Stomach (tissue), 9 donors: ENCODE results near the gene RFT1. TPM values are rescaled to one million over a fixed set of nuclear protein-coding genes. Genes with fewer than 3 reads are reported as not detected.

ENCODE experiments used
- DNase-seq, 2 donors: peaks; one replicate each; pipeline versions ENCODE4 v3.0.0 to v3.0.0-alpha.2; 2013 to 2019
- H3K27ac ChIP-seq, 5 donors: fragments of 200-600 bp in 4 of 5; sonication (generic) in 4 of 5; one replicate each; pipeline ENCODE4 v1.5.1; 2013 to 2019; ENCODE audit warnings: mild to moderate bottlenecking in 1 of 5, moderate library complexity in 1 of 5
- H3K27me3 ChIP-seq, 3 donors: fragments of 200-600 bp; sonication (generic); one replicate each; pipeline ENCODE4 v1.5.1; 2017 to 2019; ENCODE audit warnings: mixed run types in 1 of 3
- H3K36me3 ChIP-seq, 4 donors: fragments of 200-600 bp; sonication (generic); 1 replicate in 3 of 4; 2 replicates in 1 of 4; pipeline ENCODE4 v1.5.1; 2016 to 2019
- H3K4me1 ChIP-seq, 4 donors: fragments of 200-600 bp; sonication (generic); one replicate each; pipeline ENCODE4 v1.5.1; 2016 to 2019
- H3K4me3 ChIP-seq, 4 donors: fragments of 200-600 bp; sonication (generic) in 3 of 4; one replicate each; pipeline ENCODE4 v1.5.1; 2016 to 2019; ENCODE audit warnings: mild to moderate bottlenecking in 1 of 4
- H3K9me3 ChIP-seq, 4 donors: fragments of 200-600 bp; sonication (generic); one replicate each; pipeline ENCODE4 v1.5.1; 2016 to 2019
- CTCF ChIP-seq, 7 experiments: fragments of 450-650 bp in 4 of 7; fragments of 200-600 bp in 3 of 7; sonication (generic) in 3 of 7; IDR thresholded peaks; one replicate each; pipeline ENCODE4 v1.5.1; 2016 to 2019; ENCODE audit warnings: antibody characterized with exemption in 7 of 7, control low read depth in 2 of 7, mild to moderate bottlenecking in 1 of 7
- EP300 ChIP-seq: sonication (generic); formaldehyde crosslinking; IDR thresholded peaks from one replicate; pipeline ENCODE4 v1.6.1; 2017; ENCODE audit warnings: antibody characterized with exemption
- POLR2A ChIP-seq, 4 donors: fragments of 450-650 bp; IDR thresholded peaks; one replicate each; pipeline ENCODE4 v1.6.1; 2016; ENCODE audit warnings: antibody characterized with exemption in 4 of 4, control low read depth in 2 of 4, mild to moderate bottlenecking in 1 of 4, moderate library complexity in 1 of 4
- POLR2AphosphoS5 ChIP-seq, 3 donors: sonication (generic); formaldehyde crosslinking; IDR thresholded peaks; one replicate each; pipeline ENCODE4 v1.6.1; 2016; ENCODE audit warnings: antibody characterized with exemption in 3 of 3
- WGBS, 5 donors: extraction: QIAGEN DNeasy Blood & Tissue Kit in 3 of 5; methylation state at CpG; one replicate each; pipeline versions ENCODE4 v1.1.5 to v1.1.7; 2013 to 2018; 5-methylcytosine and 5-hydroxymethylcytosine counted together
- intact Hi-C: fragments of 100-400 bp; cut with DNase I; formaldehyde crosslinking; loops from one replicate; pipeline ENCODE4 v1.15.1; 2023; ENCODE audit warnings: low total_unique reads
- polyA plus RNA-seq, 3 donors: library from polyadenylated mRNA; stranded (reverse); fragments of 200-250 nt; gene quantifications; one replicate each; pipeline ENCODE4 v1.2.3, GENCODE V29; 2013
- total RNA-seq, 5 donors: library from RNA; depleted of rRNA; stranded (reverse); fragments of >200 nt; gene quantifications; one replicate each; pipeline versions ENCODE4 v1.1.0 to v1.2.3, GENCODE V29; 2014 to 2016
- donor health status: healthy with polysubstance abuse.
- donor health status: Bipolar disorder and iron deficiency.
- donor health status: healthy.

The RFT1 gene
- total and polyA plus RNA-seq, 8 donors, result 3.3 to 16.8 (median 7.6) TPM; not detected in 1

GRCh38 chr3:53145713-53146080 is 15.5 kb upstream of the RFT1 start:
- no peaks in the 10 kb centered on the region for H3K27me3 ChIP-seq
- no peaks in the 10 kb centered on the region for H3K36me3 ChIP-seq
- no peak overlapping the region for H3K4me3 ChIP-seq
- 34 to 68% (median 35%) methylated on average over 3 of the region's 3 CpGs for WGBS, 5 donors
- DNase-seq, result no peak
- H3K9me3 ChIP-seq, result no peaks in the 10 kb centered on the region
- H3K27ac ChIP-seq, result peak overlapping the region; percentile 21 to 73 (median 63)
- H3K4me1 ChIP-seq, result peaks cover 22 to 64% (median 44%) of the 10 kb centered on the region in 4 donors
- TF ChIP-seq EP300 (no peak), CTCF (IDR thresholded peaks at IDR 0.05) (no peak), POLR2A (IDR thresholded peaks at IDR 0.05) (no peak), POLR2AphosphoS5 (IDR thresholded peaks at IDR 0.05) (no peak)
- intact Hi-C loops, result no loop called here

GRCh38 chr3:53144862-53145712 is 14.9 kb upstream of the RFT1 start:
- H3K27ac ChIP-seq, result peak overlapping the region; percentile 21 to 73 (median 71)
- no peak overlapping the region for H3K4me3 ChIP-seq
- H3K9me3 ChIP-seq, result no peaks in the 10 kb centered on the region
- no peaks in the 10 kb centered on the region for H3K36me3 ChIP-seq
- 45 to 65% (median 52%) methylated on average over 11 of the region's 11 CpGs for WGBS, 5 donors
- intact Hi-C loops, result no loop called here
- DNase-seq, result peak; percentile 69 to 79
- TF ChIP-seq POLR2AphosphoS5 (IDR thresholded peaks at IDR 0.05) (no peak), CTCF (IDR thresholded peaks at IDR 0.05) (no peak), POLR2A (IDR thresholded peaks at IDR 0.05) (no peak), EP300 (no peak)
- H3K4me1 ChIP-seq, result peaks cover 15 to 60% (median 38%) of the 10 kb centered on the region in 4 donors
- H3K27me3 ChIP-seq, result no peaks in the 10 kb centered on the region

- Histone ChIP-seq H3K27ac (peak overlapping the region in 4 of 5 donors; percentile 9 to 73 (median 64)), H3K4me3 (no peak overlapping the region), H3K9me3 (no peaks in the 10 kb centered on the region), H3K36me3 (no peaks in the 10 kb centered on the region), H3K27me3 (no peaks in the 10 kb centered on the region), H3K4me1 (peaks cover 9 to 53% (median 32%) of the 10 kb centered on the region in 4 donors)
- DNase-seq, result no peak
- 74 to 88% (median 79%) methylated on average over 4 of the region's 4 CpGs for WGBS, 5 donors
- intact Hi-C loops, result no loop called here
- no peak for TF ChIP-seq POLR2AphosphoS5 (IDR thresholded peaks at IDR 0.05)
- TF ChIP-seq CTCF (IDR thresholded peaks at IDR 0.05), result no peak
- TF ChIP-seq EP300, result no peak
- no peak for TF ChIP-seq POLR2A (IDR thresholded peaks at IDR 0.05)
These were observed 14.2 kb upstream of the RFT1 start for GRCh38 chr3:53144446-53144845.

- 70 to 96% (median 80%) methylated on average over 3 of the region's 3 CpGs for WGBS, 5 donors
- TF ChIP-seq POLR2A (IDR thresholded peaks at IDR 0.05), result no peak
- TF ChIP-seq CTCF (IDR thresholded peaks at IDR 0.05), result no peak
- TF ChIP-seq EP300, result no peak
- TF ChIP-seq POLR2AphosphoS5 (IDR thresholded peaks at IDR 0.05), result no peak
- intact Hi-C loops, result no loop called here
These were observed 12.8 kb upstream of the RFT1 start for GRCh38 chr3:53142986-53143385.

More at GRCh38 chr3:53142986-53143385, 12.8 kb upstream of the RFT1 start:
- peak overlapping the region in 2 of 5 donors; percentile 12 to 44 for H3K27ac ChIP-seq
- no peaks in the 10 kb centered on the region for H3K27me3 ChIP-seq
- H3K4me3 ChIP-seq, result no peak overlapping the region
- peaks cover 9 to 51% (median 30%) of the 10 kb centered on the region in 4 donors for H3K4me1 ChIP-seq
- no peaks in the 10 kb centered on the region for H3K36me3 ChIP-seq
- no peaks in the 10 kb centered on the region for H3K9me3 ChIP-seq
- DNase-seq, result no peak
